NCI-H748 treated with DMSO at 0.1 percent for 48 hours (cell line): ENCODE measurements around the gene DNAJC3.
"Not testable (repeated sequence)": the region's sequence is repeated elsewhere in the genome, so short reads cannot be mapped to it uniquely, and the experiment has no call there.

Source experiments
- DNase-seq: peaks from one replicate; lab custom pipeline; 2025; lab: John Stamatoyannopoulos, UW

The DNAJC3 gene

DNA sequence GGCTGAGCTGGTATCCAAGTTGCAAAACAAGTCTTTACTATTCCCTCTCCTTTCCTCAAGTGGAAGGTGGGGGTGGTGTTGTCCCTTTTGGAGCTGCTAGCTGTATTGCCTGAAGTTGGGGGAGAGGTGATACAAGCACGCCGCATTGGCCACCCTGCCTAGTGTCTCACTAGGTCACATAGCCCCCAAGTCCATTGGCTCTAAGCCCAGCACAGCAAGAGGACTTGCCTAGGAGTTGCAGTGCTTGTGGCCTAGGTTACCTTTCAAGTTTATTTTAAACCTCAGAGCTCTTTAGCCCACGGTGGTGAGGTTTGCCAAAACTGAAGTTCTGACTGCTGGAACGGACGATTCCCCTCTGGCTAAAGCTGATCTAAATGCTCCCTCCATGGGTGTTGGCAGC is 5.3 kb upstream of the DNAJC3 start:
- DNase-seq, result no peak

DNA sequence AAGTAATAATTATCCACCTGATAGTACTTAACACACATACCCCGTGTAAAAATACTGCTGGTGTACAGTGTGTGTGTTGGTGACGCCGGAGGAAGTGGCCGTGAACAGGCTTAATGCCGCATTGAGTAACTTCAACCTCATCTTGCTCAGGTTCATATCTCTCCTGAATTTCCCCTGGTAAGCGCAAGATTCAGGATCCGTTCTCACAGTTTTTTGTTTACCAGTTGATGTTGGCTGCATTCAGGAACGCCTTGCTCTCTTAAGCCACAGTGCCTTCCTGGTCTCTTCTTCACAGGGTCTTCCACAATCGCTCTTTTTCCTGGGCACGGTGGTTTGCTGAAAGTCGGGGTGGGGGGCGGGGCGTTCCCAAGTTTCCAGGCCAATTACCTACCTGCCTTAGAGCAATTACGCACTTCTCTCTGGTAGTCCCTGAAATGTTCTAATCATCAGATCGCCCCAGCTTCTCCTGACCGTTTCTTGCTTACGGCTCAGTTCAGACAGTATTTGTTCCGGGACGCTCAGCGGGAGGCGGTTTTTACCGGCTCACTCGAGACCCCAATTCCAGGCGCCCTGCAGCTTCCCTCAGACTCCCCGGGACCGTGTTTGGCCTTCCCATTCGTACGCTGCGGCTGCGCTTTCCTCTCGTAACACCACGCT is 706 bp upstream of the DNAJC3 start:
- peak; percentile 30 for DNase-seq

- DNase-seq, result no peak
These were observed 776 bp downstream of the DNAJC3 start for GRCh38 chr13:95677564-95678266.

GRCh38 chr13:95678967-95679366 is 2.0 kb downstream of the DNAJC3 start:
- DNase-seq, result no peak

DNA sequence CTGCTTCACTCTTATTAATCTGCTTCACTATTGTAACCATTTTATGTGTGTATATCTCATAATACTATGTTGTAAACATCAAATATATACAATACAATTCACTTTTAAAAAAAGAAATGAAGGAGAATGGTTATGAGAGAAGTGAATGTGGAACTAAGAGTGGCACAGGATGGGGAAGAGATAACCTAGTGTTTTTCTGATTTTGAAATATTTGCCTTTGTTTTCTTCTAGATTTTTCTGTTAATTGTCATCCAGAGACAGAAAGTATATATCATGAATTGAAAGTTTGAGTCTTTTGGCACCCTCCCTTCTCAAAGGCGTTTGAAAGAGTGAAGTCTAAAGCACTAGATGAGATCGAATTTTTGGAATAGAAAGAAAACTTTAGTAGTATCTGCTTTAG is 2.8 kb downstream of the DNAJC3 start:
- no peak for DNase-seq

GRCh38 chr13:95684418-95684817 is 7.5 kb downstream of the DNAJC3 start:
- no peak for DNase-seq

GRCh38 chr13:95684960-95685359 is 8.0 kb downstream of the DNAJC3 start:
- DNase-seq, result not testable (repeated sequence)

GRCh38 chr13:95689582-95689926 is 12.6 kb downstream of the DNAJC3 start:
- DNase-seq, result no peak

DNA sequence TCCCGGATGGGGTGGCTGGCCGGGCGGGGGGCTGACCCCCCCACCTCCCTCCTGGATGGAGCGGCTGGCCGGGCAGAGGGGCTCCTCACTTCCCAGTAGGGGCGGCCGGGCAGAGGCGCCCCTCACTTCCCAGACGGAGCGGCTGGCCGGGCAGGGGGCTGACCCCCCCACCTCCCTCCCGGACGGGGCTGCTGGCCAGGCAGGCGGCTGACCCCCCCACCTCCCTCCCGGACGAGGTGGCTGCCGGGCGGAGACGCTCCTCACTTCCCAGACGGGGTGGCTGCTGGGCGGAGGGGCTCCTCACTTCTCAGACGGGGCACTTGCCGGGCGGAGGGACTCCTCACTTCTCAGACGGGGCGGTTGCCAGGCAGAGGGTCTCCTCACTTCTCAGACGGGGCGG is 14.0 kb downstream of the DNAJC3 start:
- DNase-seq, result not testable (repeated sequence)

- DNase-seq, result no peak
These were observed 20.2 kb downstream of the DNAJC3 start for GRCh38 chr13:95697052-95697680.

DNA sequence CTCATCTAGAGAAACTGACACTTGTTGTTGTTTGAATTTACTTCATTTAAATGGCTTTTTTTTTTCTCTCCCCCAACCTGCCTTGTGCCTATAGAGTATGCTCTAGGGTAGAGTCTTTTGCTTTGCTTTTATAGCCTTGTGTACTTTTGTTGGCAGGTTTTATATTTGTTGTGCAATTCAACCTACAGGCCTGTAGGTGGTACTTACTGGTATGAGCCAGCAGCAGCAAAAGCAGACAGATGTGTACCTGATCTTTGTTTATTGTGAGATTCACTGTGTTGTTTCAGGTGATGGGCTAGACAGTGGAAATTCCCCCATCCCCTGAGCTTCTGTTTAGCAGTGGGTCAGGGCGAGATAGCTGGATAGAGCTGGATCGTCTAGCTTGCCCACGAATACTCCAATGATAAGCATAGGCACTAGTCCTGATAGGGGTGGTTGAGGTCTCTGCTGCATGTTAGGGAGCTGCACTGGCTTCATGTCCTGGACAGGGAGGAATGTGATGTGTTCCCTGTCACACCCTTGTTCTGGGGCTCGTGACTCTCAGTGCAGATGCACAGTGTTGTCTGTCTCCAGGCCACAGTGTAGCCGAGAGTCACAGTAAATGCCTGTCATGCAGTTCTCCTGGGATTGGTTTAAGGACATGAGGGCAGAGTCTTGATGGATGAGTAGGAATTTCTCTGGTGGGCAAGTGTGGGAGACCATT is 21.3 kb downstream of the DNAJC3 start:
- no peak for DNase-seq

DNA sequence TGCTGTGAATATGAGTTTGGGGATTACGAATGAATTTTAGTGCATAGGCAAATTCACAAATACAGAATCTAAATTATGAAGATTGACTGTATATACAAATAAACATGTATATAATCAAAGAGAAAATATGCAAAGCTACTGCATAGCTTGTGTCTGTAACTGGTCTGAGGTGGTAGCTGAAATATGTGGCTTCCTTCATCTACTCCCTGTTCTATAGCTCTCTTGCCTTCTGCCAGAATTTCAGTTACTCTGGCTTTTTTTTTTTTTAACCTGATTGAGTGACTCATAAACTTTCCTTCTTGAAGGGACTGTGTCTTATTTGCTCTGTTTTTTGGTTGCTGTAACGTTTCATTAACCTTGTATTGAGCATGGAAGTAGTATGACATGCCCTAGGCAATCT is 26.6 kb downstream of the DNAJC3 start:
- no peak for DNase-seq

DNA sequence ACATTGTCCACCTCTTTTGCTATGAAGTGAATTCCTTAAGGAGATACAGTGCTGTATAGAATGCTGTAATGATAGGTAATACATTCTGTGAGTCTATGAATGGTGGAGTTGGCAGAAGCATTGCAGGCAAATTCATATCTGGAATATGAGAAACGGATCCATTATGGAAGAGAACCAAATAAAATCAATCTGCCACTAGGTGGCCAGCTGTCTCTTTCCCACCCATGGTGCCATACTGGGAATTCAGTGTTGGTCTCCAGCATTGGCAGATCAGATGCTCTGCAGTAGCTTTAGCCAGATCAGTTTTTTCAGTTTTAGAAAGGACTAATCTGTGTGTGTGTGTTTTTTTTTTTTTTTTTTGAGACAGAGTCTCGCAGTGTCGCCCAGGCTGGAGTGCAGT is 27.6 kb downstream of the DNAJC3 start:
- DNase-seq, result peak; percentile 7

GRCh38 chr13:95706356-95706755 is 29.4 kb downstream of the DNAJC3 start:
- no peak for DNase-seq

GRCh38 chr13:95707035-95707434 is 30.1 kb downstream of the DNAJC3 start:
- no peak for DNase-seq

GRCh38 chr13:95707442-95708390 is 30.8 kb downstream of the DNAJC3 start:
- no peak for DNase-seq

DNA sequence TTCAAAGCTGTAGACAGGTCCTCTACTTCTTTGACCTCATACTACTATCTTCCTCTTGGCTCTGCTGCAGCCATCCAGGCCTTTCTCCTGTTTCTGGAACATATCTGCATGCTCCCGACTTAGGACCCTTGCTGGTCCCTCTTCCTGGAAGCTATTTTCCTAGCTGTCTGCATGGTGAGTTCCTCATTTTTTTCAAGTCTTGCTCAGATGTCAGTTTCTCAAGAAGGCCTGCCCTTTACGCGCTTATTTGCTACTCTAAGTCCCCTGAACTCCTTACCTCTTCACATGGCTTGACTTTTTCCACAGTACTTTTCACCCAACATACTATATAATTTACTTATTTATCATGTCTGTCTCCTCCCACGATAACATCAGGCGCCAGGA is 31.4 kb downstream of the DNAJC3 start:
- no peak for DNase-seq

DNA sequence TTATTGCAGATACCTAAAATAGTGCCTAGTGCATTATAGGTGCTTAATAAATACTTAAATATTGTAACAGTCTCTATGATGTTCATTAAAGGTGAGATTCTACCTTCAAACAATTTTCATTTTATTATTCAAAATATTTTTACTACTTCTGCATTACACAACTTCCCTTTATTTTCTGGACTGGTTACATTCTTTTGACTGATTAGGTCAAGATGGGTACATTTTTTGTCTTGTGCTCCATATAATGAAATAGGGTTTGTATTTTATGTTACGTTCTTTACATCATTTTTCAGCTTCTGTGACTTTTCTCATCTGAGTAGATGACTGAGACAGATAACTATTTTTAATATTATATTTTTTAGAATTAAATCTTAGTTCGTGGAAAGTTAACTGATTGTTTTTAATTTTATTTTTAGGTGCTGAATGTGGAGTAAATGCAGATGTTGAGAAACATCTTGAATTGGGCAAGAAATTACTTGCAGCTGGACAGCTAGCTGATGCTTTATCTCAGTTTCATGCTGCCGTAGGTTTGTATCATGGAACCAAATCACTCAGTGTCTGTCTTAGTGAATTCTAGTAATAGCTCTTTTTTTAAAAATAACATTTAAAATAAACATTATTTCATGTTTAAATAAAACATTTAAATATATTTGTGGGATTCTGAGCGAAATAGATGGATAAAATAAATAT is 32.0 kb downstream of the DNAJC3 start:
- no peak for DNase-seq

DNA sequence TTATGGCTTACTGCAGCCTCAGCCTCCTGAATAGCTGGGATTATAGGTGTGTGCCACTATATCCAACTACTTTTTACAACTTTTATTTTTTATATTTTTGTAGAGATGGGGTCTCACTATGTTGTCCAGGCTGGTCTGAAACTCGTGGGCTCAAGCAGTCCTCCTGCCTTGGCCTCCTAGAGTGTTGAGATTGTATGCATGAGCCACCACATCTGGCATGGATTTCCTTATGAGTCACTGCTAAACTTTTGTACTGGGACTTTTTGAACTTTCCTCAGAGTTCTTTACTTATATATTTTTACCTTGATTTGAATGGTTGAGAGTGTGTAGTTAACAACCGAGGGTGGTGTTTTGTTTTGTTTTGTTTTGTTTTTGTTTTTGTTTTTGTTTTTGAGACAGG is 33.4 kb downstream of the DNAJC3 start:
- DNase-seq, result no peak

DNA sequence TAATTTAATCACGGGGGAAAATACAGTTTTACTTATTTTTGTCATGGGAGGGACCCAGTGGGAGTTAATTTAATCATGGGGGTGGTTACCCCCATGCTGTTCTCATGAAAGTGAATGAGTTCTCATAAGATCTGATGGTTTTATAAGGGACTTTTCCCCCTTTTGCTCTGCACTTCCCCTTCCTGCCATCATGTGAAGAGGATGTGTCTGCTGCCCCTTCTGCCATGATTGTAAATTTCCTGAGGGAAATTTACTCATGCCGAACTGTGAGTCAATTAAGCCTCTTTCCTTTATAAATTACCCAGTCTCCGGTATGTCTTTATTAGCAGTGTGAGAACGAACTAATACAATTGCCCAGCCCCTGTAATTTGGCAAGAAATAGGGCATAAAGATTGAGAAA is 35.9 kb downstream of the DNAJC3 start:
- DNase-seq, result not testable (repeated sequence)

GRCh38 chr13:95713651-95714050 is 36.7 kb downstream of the DNAJC3 start:
- DNase-seq, result no peak
